Right kidney (tissue), 1 donor: ENCODE measurements around the gene PDC.
"Not testable (repeated sequence)": the region's sequence is repeated elsewhere in the genome, so short reads cannot be mapped to it uniquely, and the experiment has no call there.

Experiments
- DNase-seq: peaks from one replicate; pipeline ENCODE4 v3.0.0-alpha.2; 2016

PDC gene

DNA sequence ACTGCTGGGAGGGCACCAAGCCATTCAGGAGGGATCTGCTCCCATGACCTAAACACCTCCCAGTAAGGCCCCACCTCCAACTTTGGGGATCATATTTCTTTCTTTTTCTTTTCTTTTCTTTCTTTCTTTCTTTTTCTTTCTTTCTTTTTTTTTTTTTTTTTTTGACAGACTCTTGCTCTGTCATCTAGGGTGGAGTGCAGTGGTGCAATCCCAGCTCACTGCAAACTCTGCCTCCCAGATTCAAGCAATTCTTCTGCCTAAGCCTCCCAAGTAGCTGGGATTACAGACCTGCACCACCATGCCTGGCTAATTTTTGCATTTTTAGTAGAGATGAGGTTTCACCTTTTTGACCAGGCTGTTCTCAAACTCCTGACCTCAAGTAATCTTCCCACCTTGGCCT, 4.6 kb upstream of the PDC start:
- DNase-seq, result not testable (repeated sequence)

DNA sequence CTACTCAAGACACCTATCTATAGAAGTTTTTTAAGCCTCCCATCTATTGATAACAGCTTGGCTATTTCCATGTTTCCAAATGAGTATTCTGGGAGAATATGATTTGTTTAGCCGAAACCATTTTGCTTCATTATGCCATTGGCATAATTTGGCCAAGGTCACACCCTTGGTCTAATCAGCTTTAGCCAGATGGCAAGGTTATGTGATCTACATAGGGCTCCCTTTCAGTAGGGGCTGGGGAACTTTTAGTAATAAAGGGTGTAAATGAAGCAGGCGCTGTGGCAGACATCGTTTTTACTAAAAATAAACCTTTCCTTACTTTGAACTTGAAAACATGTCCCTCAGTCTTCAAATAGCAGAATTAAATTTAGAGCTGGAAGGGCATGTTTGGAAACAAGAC, 3.0 kb upstream of the PDC start:
- no peak for DNase-seq

DNA sequence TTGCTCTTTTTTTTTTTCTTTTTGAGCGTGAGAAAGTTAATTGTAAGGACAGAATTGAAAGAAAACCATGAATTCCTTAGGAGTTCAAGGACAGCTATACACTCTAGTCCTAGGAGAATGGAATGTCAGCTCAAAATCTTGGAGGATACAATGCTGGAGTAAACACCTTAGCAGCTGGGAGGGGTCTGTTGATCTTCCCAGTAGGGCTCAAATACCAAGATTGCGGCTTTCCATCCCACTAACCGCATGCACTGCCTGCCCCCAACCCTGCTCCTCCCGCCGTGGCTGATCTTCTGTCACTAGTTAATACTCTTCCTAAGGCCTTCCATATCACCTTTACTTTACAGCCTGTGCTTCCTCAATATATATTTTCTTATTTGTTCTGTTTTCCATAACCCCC, 2.6 kb upstream of the PDC start:
- DNase-seq, result no peak

DNA sequence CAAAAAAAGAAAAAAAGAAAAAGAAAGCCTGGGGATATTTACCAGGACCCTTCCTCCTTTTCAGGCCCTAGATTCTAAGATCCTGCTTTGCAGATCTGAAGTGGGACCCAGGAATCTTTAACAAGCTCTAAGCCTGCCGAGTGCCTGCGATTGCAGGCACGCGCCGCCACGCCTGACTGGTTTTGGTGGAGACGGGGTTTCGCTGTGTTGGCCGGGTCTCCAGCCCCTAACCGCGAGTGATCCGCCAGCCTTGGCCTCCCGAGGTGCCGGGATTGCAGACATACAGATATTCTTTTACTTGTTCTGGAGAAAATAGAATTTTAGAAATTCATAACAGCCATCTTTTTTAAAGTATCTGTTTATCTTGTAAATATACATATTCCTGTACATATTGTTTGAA, 1.8 kb downstream of the PDC start:
- DNase-seq, result not testable (repeated sequence)

DNA sequence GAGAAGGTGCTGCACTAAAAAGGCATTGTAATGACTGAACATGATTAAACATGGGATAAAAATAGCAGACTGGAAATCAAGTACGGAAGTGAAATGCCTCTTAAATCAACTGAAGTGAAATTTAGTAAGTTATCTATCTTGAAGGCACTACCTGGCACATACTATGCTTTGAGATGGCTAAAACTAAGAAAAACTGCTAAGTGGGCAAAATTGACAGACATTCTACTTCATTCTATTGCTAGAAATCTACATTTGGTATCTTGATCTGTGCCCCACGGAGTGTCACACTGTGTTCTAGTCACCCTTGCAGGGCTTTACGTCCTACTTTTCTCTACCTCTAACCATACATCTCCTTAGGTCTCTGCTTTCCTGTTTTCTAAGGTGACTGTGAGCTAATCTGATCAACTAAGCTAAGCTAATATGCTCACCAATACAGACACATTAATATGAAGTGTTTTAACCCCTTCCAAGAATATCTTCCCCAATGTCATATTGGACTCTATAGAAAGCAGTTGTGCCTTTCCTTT, 4.1 kb downstream of the PDC start:
- no peak for DNase-seq

DNA sequence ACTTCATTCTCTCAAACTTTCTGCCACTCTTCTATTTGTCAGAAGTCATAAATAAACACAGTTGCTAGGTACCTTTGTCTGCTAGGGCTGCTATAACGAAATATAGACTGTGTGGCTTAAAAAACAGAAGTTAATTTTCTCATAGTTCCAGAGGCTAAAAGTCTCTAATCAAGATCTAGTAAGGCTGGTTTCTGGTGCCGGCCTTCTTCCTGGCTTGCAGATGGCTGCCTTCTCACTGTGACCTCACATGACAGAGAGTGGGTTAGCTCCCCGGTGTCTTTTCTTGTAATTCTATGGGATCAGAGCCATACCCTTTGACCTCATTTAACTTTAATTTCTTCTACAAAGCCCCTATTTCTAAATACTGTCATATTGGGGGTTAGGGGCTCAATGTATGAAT, 5.9 kb downstream of the PDC start:
- DNase-seq, result no peak

DNA sequence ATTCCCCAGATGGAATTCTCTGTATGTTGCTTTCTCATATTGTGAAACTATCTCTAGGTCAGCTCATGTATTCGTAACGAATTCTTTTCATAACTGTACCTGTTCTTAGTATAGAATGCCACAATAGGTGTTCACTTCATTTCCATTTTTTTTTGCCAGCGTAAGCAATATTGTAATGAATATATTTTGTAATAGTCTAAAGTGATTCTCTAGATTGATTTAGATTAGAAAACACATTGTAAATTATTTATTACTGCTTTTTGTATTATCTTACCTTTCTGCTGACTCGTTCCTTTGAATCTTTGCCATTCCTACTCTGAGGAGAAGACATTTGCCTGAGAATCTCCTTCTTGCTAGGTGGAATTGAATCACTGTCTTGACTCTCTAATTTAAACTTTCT, 14.8 kb downstream of the PDC start:
- DNase-seq, result no peak

DNA sequence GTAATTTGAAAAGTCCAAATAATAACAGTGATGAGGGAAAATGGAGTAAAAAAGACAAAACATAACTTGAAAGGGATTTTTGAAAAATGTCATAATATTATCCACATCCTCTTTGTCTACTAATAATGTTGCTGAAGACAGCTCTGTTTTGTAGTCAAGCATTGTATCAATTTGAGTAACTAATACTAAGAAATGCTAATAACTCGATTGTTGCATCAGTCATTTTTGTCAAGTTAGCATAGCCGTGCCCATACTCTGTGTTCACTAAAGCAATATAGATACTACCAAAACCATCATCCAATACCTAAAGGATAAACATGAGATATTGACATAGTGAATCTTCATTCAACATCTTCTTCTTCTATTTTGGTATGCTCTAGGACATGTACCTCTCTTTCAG, 17.3 kb downstream of the PDC start:
- no peak for DNase-seq

DNA sequence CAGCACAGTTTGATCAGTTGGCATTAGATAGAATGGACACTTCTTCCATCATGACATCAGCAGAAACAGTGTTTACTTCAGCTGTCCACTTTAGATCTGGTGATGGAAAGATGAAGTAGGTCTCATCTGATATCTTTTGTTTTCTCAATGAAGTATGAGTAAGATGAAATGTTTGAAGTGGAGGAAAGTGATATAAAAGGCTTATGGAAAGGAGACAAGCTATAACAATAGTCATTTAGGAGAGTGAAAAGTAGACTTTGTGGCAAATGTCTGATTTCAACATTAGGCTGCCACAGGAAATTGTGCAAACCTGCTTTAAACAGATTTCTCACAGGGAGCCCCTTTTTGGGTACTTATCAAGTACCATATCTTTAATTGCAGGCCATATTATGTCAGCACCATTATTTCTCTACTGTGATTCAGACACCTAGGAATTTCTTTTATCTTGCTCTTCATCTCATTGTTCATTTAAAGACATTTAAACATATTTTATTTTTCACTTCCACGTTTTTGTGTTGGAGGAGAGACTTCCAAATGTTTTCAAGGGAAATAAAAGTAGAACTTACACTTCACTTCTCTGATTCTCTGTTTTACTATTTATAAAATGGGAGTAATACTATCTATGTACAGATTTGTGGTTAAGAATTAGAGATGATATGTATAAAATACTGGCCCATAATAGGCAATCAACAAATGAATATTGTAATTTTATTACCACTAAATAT, 18.1 kb downstream of the PDC start:
- no peak for DNase-seq

DNA sequence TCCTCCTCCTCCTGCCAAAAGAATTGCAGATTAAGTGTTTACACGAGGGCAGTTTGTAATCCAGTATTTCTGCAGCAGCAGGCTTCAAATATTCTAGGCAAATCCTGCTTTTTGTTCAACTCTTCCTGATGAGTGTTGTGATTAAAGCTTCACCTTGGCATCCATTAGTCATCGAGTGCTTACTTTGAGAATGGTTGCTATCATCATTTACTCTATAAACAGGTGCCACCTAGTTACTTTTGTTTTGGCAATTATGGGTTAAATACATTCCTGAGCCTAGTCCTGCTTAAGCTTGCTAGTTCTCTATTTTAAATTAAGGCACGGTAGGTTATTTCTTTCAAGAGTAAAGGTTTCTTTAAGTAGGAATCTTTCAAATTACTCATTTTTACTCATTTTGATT, 20.3 kb downstream of the PDC start:
- no peak for DNase-seq

DNA sequence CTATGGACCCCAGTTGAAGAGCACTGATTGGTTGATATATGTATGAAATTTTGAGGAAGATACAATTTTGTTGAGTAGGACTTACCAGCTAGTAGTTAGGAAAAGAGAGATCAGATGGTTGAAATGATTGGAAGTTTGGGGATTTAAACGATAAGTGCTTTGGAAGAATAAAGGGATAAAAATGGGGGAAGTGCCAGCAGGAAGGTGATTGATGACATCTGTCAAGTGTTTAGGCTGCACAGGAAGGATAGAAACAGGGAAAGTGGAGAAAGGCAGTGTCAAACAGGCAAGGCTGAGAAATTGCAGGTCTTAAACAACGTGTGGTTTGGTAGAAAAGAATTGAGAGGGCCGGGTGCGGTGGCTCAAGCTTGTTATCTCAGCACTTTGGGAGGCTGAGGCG, 22.3 kb downstream of the PDC start:
- no peak for DNase-seq

DNA sequence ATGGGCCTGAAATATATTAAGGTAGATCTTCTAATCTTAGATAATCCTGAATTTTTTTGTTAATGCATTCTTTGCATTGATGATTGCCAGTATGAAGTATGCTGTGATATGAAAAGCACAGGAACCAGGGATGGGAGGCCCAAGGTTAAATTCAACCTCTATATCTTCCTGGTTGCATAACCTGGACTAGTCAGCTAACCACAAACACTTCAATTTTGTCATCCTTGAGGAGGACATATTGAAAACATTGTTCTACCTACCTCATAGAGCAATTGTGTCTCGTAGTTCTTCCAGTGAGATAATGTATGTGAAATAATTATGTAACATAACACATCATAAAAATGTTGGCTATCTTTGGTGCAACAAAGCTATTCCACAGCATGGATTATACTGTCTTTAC, 25.6 kb downstream of the PDC start:
- DNase-seq, result no peak

DNA sequence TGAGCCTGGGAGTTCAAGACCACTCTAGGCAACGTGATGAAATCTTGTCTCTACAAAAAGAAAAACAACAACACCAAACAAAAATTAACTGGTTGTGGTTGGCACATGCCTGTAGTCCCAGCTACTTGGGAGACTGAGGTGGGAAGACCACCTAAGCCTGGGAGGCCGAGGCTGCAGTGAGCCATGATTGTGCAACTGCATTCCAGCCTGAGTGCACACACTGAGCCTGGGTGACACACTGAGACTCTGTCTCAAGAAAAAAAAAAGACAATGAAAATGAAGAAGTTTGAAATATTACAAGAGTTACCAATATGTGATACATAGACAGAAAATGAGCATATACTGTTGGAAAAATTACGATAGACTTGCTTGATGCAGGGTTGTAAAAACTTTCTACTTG, 31.9 kb downstream of the PDC start:
- no peak for DNase-seq

DNA sequence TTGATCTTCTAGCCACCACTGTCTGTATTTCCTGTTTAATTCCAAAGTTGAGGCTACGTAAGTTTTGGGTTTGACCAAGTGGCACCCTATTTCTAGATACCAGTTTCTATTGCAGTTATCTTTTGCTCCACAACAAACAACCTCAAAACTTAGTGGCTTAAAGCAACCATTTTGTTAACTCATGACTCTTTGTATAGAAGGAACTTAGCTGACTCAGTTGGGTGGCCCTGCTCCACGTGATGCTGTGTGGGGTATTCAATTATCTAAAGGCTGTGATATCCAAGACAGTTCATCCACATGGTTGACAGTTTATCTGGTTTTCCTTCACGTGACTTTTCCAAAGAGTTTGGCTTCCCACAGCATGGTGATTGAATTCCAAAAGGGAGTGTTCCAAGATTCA, 34.8 kb downstream of the PDC start:
- no peak for DNase-seq

DNA sequence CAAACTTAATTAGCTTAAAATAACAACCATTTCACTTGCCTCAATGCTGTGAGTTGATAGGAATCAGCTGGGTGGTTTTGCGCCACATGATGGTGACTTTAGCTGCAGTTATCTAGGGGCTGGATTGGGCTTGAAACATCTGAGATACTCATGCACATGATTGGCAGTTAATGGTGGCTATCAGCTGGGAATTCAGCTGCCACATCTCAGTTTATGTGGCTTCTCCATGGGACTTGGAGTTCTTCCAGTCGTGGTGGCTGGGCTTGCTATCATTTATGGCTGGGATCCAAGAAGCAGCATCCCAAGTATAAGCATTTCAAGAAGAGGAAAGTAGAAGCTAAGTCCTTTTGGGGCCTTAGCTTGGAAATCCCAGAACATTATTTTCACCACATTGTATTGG, 36.4 kb downstream of the PDC start:
- no peak for DNase-seq

DNA sequence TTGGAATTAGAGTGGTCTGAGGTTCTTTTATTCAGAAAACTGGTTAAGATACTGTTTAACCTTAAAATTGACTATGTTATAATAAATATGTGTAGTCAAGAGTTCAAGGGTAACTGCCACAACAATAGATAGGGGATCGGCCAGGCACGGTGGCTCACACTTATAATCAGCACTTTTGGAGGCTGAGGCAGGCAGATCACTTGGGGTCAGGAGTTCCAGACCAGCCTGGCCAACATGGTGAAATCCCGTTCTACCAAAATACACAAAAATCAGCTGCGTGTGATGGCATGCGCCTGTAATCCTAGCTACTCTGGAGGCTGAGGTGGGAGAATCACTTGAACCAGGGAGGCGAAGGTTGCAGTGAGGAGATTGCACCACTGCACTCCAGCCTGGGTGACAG, 39.5 kb downstream of the PDC start:
- DNase-seq, result no peak

DNA sequence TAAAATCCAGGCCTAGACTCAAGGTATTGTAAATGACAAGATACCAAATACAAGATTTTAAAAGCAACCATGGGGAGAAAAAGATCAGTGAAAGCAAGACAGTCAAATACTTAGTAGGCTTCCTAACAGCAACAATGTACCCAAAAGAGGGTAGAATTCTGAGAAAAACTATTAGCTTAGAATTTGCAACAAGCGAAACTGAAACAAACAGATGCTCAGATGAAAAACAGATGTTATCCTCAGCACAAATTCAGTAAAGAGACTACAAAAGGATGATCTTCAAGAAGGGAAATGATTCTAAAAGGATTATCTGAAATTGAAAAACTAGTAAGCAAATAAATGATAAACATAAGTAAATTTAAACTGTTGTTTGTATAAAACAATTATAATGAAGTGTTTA, 40.0 kb downstream of the PDC start:
- DNase-seq, result no peak

DNA sequence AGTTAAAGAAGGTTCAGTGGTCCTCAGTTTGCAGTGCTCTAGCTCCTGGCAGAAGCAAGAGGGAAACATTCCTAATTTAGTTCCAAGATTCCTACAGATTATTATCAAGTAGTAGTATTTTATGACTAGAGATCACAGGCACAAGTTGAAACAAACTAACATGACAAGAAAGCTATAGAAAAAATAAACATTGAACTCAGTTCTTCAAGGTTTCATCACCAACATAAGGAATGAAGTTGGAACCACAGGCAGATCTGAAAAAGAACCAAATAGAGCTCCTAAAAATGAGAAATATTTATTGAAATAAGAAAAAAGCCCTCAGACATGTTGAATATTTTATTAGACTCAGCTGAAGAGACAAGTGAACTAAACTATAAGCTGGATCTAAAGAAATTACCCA, 40.6 kb downstream of the PDC start:
- no peak for DNase-seq

DNA sequence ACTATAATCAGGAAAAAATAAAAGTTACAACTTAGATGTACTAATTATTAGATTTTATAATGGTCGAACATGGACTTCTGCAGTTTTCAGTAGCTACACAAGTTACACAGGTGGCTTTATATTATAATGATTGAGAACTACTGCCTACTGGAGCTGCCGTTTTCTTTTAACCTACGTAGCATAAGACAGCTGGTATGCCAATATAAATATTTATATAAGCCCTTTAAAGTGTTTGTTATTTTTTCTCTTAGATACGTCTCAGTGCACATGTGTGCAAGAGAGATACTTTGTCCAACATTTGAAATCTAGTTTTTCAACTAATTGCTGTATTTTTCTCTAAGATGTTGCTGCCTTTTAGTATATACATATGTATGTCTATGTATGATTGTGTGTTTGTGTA, 42.4 kb downstream of the PDC start:
- DNase-seq, result no peak

DNA sequence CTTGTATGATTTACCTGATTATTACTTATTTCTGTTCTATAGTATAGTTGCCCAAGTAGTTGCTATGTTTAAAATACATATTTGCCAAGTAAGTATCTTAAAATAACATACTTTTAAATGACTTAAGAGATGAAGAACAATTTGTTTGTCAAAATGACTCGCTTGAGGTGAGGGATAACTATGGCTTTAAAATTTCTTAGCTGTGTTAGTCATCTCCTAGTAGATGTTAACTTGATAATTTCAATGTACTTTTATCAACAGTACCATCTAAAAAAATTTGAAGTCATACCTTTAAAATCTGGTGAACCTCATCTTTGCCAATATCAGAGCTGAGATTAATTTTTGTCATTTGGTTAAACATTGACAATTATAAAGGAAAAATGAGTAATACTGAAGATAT, 47.6 kb downstream of the PDC start:
- DNase-seq, result no peak

DNA sequence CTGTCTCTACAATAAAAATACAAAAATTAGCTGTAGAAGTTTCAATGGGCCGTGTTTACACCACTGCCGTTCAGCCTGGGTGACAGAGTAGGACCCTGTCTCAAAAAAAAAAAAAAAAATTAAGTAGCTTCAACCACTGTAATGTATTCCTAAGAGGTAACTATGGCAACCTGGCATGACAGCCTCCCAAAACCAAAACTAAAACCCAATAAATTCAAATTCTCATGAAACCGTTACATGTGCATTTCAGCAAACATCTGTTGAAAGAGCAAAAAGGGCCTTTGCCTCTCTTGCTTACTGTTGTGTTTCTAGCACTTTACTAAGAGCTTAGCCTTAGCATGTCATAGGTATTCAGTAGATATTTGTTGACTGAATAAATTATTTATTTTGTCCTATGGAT, 51.8 kb downstream of the PDC start:
- DNase-seq, result no peak

DNA sequence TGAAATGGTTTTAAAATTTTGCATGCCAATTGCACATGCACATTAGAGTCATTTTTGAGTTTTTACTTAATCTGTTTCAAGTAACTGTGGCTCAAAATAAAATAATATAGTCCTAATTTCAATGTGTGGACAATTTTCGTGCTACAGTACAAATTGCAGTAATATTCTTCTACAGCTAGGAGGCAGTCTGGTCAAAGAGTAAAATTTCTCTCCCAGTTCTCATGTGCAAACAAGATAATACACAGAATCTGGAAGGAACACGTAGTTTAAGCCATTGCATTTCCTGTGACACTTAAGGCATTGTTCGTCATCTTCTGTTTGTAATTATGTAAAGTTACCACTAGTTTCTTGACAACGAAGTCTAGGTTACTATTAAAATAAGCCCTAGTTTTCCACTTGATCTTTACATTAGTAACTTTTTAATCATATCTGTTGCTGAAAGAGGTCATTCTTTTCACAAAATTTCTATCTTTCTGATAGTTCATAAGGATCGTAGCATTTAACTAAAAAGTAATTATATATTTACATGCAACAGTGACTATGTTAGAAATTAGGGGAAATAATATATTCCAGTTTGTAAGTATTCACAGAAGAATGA, 56.4 kb downstream of the PDC start:
- no peak for DNase-seq

DNA sequence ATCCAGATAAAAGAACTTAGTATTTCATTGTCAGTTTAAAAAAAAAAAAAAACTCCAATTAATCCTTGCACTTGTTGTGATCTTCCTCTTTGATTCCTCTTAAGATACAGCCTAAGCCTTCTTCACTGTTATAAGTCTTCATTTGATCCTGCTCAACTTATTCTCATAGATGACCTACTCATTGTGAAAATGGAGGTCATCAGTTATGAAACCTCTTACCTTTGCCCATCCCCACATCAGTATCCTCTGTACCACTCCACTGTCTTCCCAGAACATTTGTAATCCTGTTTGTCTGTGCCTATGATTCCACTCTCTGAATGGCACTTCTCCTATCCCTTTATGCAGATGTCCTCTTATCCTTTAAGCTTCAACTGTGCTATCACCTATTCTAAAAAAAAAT, 57.3 kb downstream of the PDC start:
- no peak for DNase-seq

DNA sequence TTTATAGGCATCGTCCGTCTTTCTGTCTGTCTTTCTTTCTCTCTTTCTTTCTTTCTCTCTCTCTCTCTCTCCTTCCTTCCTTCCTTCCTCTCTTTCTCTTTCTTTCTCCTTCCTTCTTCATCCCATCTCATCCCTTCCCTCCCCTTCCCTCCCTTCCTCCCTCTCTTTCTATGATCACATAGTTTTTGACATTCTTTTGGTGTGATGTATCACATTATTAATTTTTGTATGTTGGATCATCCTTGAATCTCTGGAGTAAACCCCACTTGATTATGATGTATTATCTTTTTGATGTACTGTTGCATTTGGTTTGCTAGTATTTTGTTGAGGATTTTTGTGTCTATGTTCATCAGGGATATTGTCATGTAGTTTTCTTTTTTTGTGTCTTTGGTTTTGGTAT, 59.5 kb downstream of the PDC start:
- not testable (repeated sequence) for DNase-seq
